Stimulated activated CD4-positive, alpha-beta T cell treated with anti-CD3 and anti-CD28 coated beads, Interleukin-4, amount 100 ng/mL, for 1 hour (primary cell): ENCODE data around the gene ZNRF1.

ENCODE experiments used
- DNase-seq: peaks from one replicate; pipeline ENCODE4 v3.0.0-alpha.2; 2020

ZNRF1 gene

GRCh38 chr16:75062135-75062975 lies 63.5 kb downstream of the ZNRF1 start:
- DNase-seq, result no peak

GRCh38 chr16:75062976-75063346 lies 64.1 kb downstream of the ZNRF1 start:
- no peak for DNase-seq

GRCh38 chr16:75063549-75064088 lies 64.8 kb downstream of the ZNRF1 start:
- DNase-seq, result no peak

GRCh38 chr16:75064403-75065148 lies 65.8 kb downstream of the ZNRF1 start:
- no peak for DNase-seq

GRCh38 chr16:75065149-75065505 lies 66.3 kb downstream of the ZNRF1 start:
- peak; percentile 10 for DNase-seq

GRCh38 chr16:75065521-75066149 lies 66.8 kb downstream of the ZNRF1 start:
- DNase-seq, result no peak

GRCh38 chr16:75066861-75067447 lies 68.1 kb downstream of the ZNRF1 start:
- no peak for DNase-seq

- DNase-seq, result no peak
Observed at GRCh38 chr16:75068085-75069031, 69.5 kb downstream of the ZNRF1 start.

GRCh38 chr16:75070012-75070841 lies 71.4 kb downstream of the ZNRF1 start:
- no peak for DNase-seq

- DNase-seq, result no peak
Observed at GRCh38 chr16:75071621-75072020, 72.8 kb downstream of the ZNRF1 start.

- DNase-seq, result no peak
Observed at GRCh38 chr16:75072239-75072947, 73.6 kb downstream of the ZNRF1 start.

- no peak for DNase-seq
Observed at GRCh38 chr16:75073545-75074303, 74.9 kb downstream of the ZNRF1 start.

- no peak for DNase-seq
Observed at GRCh38 chr16:75074304-75074793, 75.5 kb downstream of the ZNRF1 start.

GRCh38 chr16:75074920-75075687 lies 76.3 kb downstream of the ZNRF1 start:
- DNase-seq, result peak; percentile 60

- no peak for DNase-seq
Observed at GRCh38 chr16:75075688-75076268, 77.0 kb downstream of the ZNRF1 start.

- DNase-seq, result no peak
Observed at GRCh38 chr16:75078886-75079285, 80.1 kb downstream of the ZNRF1 start.

GRCh38 chr16:75079346-75079926 lies 80.6 kb downstream of the ZNRF1 start:
- DNase-seq, result no peak
